Liver (tissue), 9 donors: ENCODE results near the gene WFIKKN2. TPM values are rescaled to one million over a fixed set of nuclear protein-coding genes. Genes with fewer than 3 reads are reported as not detected.

Experiments used
- DNase-seq: peaks from one replicate; pipeline ENCODE4 v3.0.0-alpha.2; 2017; ENCODE audit warnings: low spot score
- H3K27ac ChIP-seq, 2 donors: one replicate each; pipeline ENCODE4 v1.7.0; 2013; ENCODE audit warnings: inconsistent platforms in 2 of 2, low read length in 2 of 2, control low read depth in 1 of 2, low read depth in 1 of 2, mild to moderate bottlenecking in 1 of 2
- H3K27me3 ChIP-seq, 4 donors: one replicate each; pipeline versions ENCODE4 v1.6.1 to v1.7.0; 2013; ENCODE audit warnings: low read length in 3 of 4, inconsistent platforms in 1 of 4, mild to moderate bottlenecking in 1 of 4, moderate library complexity in 1 of 4; ENCODE audit not compliant: control insufficient read depth in 4 of 4, insufficient read depth in 4 of 4
- H3K36me3 ChIP-seq, 4 donors: one replicate each; pipeline versions ENCODE4 v1.6.1 to v1.7.0; 2013; ENCODE audit warnings: low read length in 3 of 4, mild to moderate bottlenecking in 3 of 4, low read depth in 1 of 4, moderate library complexity in 1 of 4; ENCODE audit not compliant: control insufficient read depth in 4 of 4, insufficient read depth in 3 of 4
- H3K4me1 ChIP-seq, 4 donors: one replicate each; pipeline versions ENCODE4 v1.6.1 to v1.7.0; 2013; ENCODE audit warnings: low read length in 3 of 4, mild to moderate bottlenecking in 3 of 4, moderate library complexity in 1 of 4; ENCODE audit not compliant: control insufficient read depth in 4 of 4, insufficient read depth in 4 of 4
- H3K4me3 ChIP-seq, 3 donors: one replicate each; pipeline versions ENCODE4 v1.6.1 to v1.7.0; 2013; ENCODE audit warnings: low read length in 3 of 3, control low read depth in 1 of 3, low read depth in 1 of 3, mild to moderate bottlenecking in 1 of 3
- H3K9ac ChIP-seq, 2 donors: one replicate each; pipeline ENCODE4 v1.7.0; 2013; ENCODE audit warnings: low read length in 2 of 2, mild to moderate bottlenecking in 2 of 2, moderate library complexity in 2 of 2, control low read depth in 1 of 2, low read depth in 1 of 2
- H3K9me3 ChIP-seq, 4 donors: one replicate each; pipeline versions ENCODE4 v1.6.1 to v1.7.0; 2013; ENCODE audit warnings: low read length in 3 of 4; ENCODE audit not compliant: control insufficient read depth in 4 of 4
- CTCF ChIP-seq: fragments of 150-350 bp; IDR thresholded peaks from 2 replicates; pipeline ENCODE4 v1.5.1; 2017; ENCODE audit warnings: improper control_type of control experiment, low read depth, low read length; ENCODE audit not compliant: missing input control
- EGR1 ChIP-seq, 2 donors: IDR thresholded peaks; 2 replicates each; pipeline ENCODE4 v1.6.1; 2016 to 2018; ENCODE audit warnings: antibody characterized with exemption in 2 of 2, low read depth in 2 of 2
- FOXA1 ChIP-seq: IDR thresholded peaks from 2 replicates; pipeline ENCODE4 v1.6.1; 2016; ENCODE audit warnings: antibody characterized with exemption
- FOXA2 ChIP-seq: IDR thresholded peaks from 2 replicates; pipeline ENCODE4 v1.6.1; 2016; ENCODE audit warnings: antibody characterized with exemption
- GABPA ChIP-seq, 2 donors: IDR thresholded peaks in 1 of 2; conservative IDR thresholded peaks in 1 of 2; 2 replicates each; pipeline ENCODE4 v1.6.1; 2016; ENCODE audit warnings: antibody characterized with exemption in 2 of 2, mild to moderate bottlenecking in 1 of 2, moderate library complexity in 1 of 2
- HNF4A ChIP-seq, 2 donors: conservative IDR thresholded peaks; 2 replicates each; pipeline ENCODE4 v1.6.1; 2016; ENCODE audit warnings: antibody characterized with exemption in 2 of 2, mild to moderate bottlenecking in 2 of 2
- HNF4G ChIP-seq: IDR thresholded peaks from 2 replicates; pipeline ENCODE4 v1.6.1; 2016; ENCODE audit warnings: antibody characterized with exemption
- JUND ChIP-seq, 2 donors: IDR thresholded peaks; 2 replicates each; pipeline ENCODE4 v1.6.1; 2016; ENCODE audit warnings: antibody characterized with exemption in 2 of 2
- NR2F2 ChIP-seq: IDR thresholded peaks from 2 replicates; pipeline ENCODE4 v1.6.1; 2016; ENCODE audit warnings: antibody characterized with exemption
- RAD21 ChIP-seq, 2 donors: IDR thresholded peaks; 2 replicates each; pipeline ENCODE4 v1.6.1; 2016; ENCODE audit warnings: antibody characterized with exemption in 2 of 2, mild to moderate bottlenecking in 2 of 2
- RXRA ChIP-seq, 2 donors: IDR thresholded peaks; 2 replicates each; pipeline ENCODE4 v1.6.1; 2017 to 2018; ENCODE audit warnings: antibody characterized with exemption in 2 of 2, mild to moderate bottlenecking in 1 of 2
- SP1 ChIP-seq: IDR thresholded peaks from 2 replicates; pipeline ENCODE4 v1.6.1; 2018; ENCODE audit warnings: antibody characterized with exemption, mild to moderate bottlenecking
- TAF1 ChIP-seq: conservative IDR thresholded peaks from 2 replicates; pipeline ENCODE4 v1.6.1; 2016; ENCODE audit warnings: antibody characterized with exemption, mild to moderate bottlenecking
- YY1 ChIP-seq: IDR thresholded peaks from 2 replicates; pipeline ENCODE4 v1.6.1; 2016; ENCODE audit warnings: antibody characterized with exemption, mild to moderate bottlenecking
- ZBTB33 ChIP-seq: IDR thresholded peaks from 2 replicates; pipeline ENCODE4 v1.6.1; 2016; ENCODE audit warnings: antibody characterized with exemption
- WGBS: extraction: QIAGEN DNeasy Blood & Tissue Kit; methylation state at CpG from one replicate; pipeline ENCODE4 v1.1.7; 2013; 5-methylcytosine and 5-hydroxymethylcytosine counted together
- polyA plus RNA-seq, 2 donors: library from polyadenylated mRNA; stranded (reverse) in 1 of 2; unstranded in 1 of 2; fragments of 200-250 nt in 1 of 2; fragments of >200 nt in 1 of 2; fragmentation: Nextera tagmentation in 1 of 2; extraction: Ambion mirVana in 1 of 2; gene quantifications; one replicate each; pipeline versions ENCODE4 v1.2.1 to v1.2.3, GENCODE V29; 2013 to 2015
- total RNA-seq, 2 donors: library from RNA; depleted of rRNA; stranded (reverse); fragments of >200 nt; gene quantifications; one replicate each; pipeline ENCODE4 v1.2.3, GENCODE V29; 2014
- TF ChIP-seq, protein P1 (sequence below): IDR thresholded peaks from 2 replicates; pipeline ENCODE4 v1.6.1; 2016; ENCODE audit warnings: antibody characterized with exemption
- TF ChIP-seq, protein P2 (sequence below): IDR thresholded peaks from 2 replicates; pipeline ENCODE4 v1.6.1; 2016; ENCODE audit warnings: antibody characterized with exemption, mild to moderate bottlenecking
- donor health status: healthy.
- donor health status: healthy.
- donor health status: healthy.
- donor health status: healthy.
- donor health status: healthy.

Gene WFIKKN2
- total and polyA plus RNA-seq, 4 donors: 0.02 to 0.19 (median 0.07) TPM; not detected in 1

DNA sequence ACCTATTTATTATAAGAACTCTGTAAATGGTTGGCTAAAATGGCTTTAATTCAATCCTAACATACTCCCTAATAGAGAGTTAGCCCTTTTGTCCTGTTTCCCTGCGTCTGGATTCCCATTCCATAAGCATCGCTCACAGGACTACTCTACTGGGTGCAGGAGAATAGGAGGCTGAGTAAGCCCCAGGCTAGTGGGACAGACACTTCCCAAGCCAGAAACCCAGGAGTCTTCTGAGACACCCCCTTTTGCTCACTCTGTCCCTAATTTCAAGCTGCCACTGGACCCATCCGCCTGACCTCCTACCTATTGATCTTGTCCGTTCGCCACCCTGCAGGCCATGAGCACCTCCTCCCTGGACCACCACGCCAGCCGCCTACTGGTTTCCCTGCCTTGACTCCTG is 47.5 kb downstream of the WFIKKN2 start:
- Histone ChIP-seq H3K9ac (no peak overlapping the region), H3K27ac (no peak overlapping the region), H3K9me3 (peaks cover 0 to 2% (median 0%) of the 10 kb centered on the region in 4 donors), H3K27me3 (no peaks in the 10 kb centered on the region), H3K36me3 (no peaks in the 10 kb centered on the region), H3K4me3 (no peak overlapping the region), H3K4me1 (peaks cover 0 to 14% (median 4%) of the 10 kb centered on the region in 4 donors)
- WGBS: 96% methylated on average over 7 of the region's 7 CpGs
- no peak for TF ChIP-seq FOXA1
- no peak for TF ChIP-seq ZBTB33
- TF ChIP-seq EGR1 (IDR thresholded peaks at IDR 0.05; ENCODE audit: low read depth in 2 of 2): no peak
- no peak for TF ChIP-seq YY1
- DNase-seq: no peak

DNA sequence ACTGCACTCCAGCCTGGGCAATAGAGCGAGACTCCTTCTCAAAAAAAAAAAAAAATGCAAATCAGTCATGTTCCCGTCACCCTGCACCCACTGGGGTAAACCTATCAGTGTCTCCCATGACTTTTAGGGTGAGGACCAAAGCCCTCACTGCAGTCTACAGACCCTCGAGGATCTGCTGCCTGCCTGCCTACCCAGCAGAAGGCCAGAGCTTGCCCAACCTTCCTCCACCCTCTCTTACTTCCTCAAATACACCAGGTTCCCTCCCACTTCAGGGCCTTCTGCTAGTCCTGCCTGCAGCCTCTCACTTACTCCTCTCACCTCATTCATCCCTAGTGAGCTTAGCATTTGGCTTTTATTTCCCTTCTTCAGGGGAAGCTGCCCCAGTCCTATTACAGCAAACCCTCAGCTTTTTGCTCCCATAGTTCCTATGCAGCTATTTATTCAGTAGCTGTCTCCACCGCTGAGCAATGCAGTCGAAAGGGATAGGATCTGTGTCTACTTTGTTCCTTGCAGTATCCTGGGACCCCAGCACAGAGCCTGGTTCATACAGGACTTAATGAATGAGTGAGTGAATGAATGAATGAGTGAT is 48.6 kb downstream of the WFIKKN2 start:
- Histone ChIP-seq H3K36me3 (no peaks in the 10 kb centered on the region), H3K4me1 (peaks cover 0 to 11% (median 4%) of the 10 kb centered on the region in 4 donors), H3K4me3 (no peak overlapping the region), H3K9ac (no peak overlapping the region), H3K27me3 (no peaks in the 10 kb centered on the region), H3K9me3 (peaks cover 0 to 2% (median 0%) of the 10 kb centered on the region in 4 donors), H3K27ac (no peak overlapping the region)
- DNase-seq: no peak
- TF ChIP-seq RAD21 (IDR thresholded peaks at IDR 0.05): no peak
- no peak for TF ChIP-seq HNF4A (conservative IDR thresholded peaks at IDR 0.05)
- TF ChIP-seq TAF1: no peak
- TF ChIP-seq, protein P1, sequence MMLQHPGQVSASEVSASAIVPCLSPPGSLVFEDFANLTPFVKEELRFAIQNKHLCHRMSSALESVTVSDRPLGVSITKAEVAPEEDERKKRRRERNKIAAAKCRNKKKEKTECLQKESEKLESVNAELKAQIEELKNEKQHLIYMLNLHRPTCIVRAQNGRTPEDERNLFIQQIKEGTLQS: no peak
- no peak for TF ChIP-seq FOXA2
- no peak for TF ChIP-seq RXRA (IDR thresholded peaks at IDR 0.05)
- no peak for TF ChIP-seq SP1
- no peak for TF ChIP-seq YY1
- TF ChIP-seq EGR1 (IDR thresholded peaks at IDR 0.05; ENCODE audit: low read depth in 2 of 2): no peak
- TF ChIP-seq JUND (IDR thresholded peaks at IDR 0.05): no peak
- TF ChIP-seq, protein P2, sequence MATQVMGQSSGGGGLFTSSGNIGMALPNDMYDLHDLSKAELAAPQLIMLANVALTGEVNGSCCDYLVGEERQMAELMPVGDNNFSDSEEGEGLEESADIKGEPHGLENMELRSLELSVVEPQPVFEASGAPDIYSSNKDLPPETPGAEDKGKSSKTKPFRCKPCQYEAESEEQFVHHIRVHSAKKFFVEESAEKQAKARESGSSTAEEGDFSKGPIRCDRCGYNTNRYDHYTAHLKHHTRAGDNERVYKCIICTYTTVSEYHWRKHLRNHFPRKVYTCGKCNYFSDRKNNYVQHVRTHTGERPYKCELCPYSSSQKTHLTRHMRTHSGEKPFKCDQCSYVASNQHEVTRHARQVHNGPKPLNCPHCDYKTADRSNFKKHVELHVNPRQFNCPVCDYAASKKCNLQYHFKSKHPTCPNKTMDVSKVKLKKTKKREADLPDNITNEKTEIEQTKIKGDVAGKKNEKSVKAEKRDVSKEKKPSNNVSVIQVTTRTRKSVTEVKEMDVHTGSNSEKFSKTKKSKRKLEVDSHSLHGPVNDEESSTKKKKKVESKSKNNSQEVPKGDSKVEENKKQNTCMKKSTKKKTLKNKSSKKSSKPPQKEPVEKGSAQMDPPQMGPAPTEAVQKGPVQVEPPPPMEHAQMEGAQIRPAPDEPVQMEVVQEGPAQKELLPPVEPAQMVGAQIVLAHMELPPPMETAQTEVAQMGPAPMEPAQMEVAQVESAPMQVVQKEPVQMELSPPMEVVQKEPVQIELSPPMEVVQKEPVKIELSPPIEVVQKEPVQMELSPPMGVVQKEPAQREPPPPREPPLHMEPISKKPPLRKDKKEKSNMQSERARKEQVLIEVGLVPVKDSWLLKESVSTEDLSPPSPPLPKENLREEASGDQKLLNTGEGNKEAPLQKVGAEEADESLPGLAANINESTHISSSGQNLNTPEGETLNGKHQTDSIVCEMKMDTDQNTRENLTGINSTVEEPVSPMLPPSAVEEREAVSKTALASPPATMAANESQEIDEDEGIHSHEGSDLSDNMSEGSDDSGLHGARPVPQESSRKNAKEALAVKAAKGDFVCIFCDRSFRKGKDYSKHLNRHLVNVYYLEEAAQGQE: no peak
- TF ChIP-seq NR2F2: no peak
- TF ChIP-seq HNF4G: no peak
- TF ChIP-seq CTCF: no peak
- no peak for TF ChIP-seq FOXA1
- no peak for TF ChIP-seq GABPA (IDR thresholded peaks at IDR 0.05 in 1 of 2, conservative IDR thresholded peaks at IDR 0.05 in 1 of 2)
- 82% methylated on average over 5 of the region's 5 CpGs for WGBS
